NCI-H2081 (cell line): ENCODE results near the gene MOCS3.

Experiments
- DNase-seq, 2 experiments: peaks; one replicate each; lab custom pipeline; 2025; lab: John Stamatoyannopoulos, UW

The MOCS3 gene, protein sequence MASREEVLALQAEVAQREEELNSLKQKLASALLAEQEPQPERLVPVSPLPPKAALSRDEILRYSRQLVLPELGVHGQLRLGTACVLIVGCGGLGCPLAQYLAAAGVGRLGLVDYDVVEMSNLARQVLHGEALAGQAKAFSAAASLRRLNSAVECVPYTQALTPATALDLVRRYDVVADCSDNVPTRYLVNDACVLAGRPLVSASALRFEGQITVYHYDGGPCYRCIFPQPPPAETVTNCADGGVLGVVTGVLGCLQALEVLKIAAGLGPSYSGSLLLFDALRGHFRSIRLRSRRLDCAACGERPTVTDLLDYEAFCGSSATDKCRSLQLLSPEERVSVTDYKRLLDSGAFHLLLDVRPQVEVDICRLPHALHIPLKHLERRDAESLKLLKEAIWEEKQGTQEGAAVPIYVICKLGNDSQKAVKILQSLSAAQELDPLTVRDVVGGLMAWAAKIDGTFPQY

GRCh38 chr20:50958615-50959542, at the start of gene MOCS3:
TSS of gene MOCS3 (plus strand) at chr20:50958818. CDS start at chr20:50958843, 25 bp downstream.
- peak; percentile 89 to 93 for DNase-seq

DNA sequence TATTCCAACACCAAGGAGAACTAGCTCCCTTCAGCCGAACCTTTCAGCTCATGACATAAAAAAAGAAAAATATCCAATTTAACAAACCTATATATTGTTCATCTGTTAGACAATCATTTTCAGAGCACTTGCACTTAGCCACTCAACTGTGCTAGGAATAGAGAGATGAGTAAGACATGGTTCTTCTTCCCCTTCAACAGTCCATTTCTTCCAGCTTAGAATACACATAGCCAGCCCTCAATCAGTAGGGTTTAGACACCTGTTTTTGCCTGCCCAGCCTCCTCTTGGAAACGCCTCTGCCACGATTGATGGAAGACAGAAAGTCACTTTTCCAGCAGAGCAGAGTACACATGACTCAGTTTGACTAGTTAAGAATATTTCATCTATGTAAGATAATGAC, 49.2 kb upstream of the MOCS3 start:
- no peak for DNase-seq

- no peak for DNase-seq
Observed at GRCh38 chr20:50911030-50911429, 47.6 kb upstream of the MOCS3 start.

GRCh38 chr20:50911716-50912115, 46.9 kb upstream of the MOCS3 start:
- no peak for DNase-seq

DNA sequence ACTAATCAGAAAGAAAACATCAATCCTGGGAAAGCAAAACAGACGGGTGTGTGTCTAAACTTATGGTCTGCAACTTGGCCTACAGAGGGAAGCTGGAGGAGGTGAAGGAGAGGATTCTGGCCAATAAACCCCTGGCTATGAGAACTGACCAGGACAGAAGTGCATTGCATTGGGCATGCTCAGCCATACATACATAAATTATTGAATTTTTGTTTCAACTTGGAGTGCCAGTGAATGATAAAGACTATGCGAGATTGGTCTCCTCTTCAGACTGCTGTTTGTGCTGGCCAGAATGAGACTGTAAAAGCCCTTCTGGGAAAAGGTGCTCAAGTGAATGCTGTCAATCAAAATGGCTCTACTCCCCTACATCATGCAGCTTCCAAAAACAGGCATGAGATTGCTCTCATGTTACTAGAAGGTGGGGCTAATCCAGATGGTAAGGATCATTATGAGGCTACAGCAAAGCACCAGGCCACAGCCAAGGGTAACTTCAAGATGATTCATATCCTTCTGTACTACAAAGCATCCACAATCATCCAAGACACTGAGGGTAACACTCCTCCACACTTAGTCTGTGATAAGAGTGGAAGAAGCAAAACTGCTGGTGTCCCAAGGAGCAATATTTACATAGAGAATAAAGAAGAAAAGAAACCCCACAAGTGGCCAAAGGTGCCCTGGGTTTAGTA, 44.8 kb upstream of the MOCS3 start:
- no peak for DNase-seq

DNA sequence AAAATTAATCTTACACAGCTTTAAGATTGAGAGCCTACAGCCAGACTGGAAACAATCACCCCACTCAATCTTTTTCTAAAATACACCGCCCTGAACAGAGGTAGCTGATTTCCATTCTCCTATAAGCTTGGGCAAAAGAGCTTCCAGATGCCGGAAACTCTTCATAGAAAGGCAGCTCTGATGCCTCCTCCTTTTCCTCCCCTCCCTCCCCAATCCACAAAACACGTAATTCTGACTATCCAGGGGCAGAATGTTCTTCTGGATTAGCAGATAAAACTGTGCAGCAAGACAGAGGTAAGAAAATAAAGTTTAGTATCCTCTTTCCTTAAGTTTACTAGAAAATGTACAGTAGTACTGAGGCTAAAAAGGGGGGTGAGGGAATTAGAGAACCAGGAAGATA, 43.2 kb upstream of the MOCS3 start:
- DNase-seq = no peak

- DNase-seq = no peak
Observed at GRCh38 chr20:50916257-50916656, 42.4 kb upstream of the MOCS3 start.

GRCh38 chr20:50916934-50917333, 41.7 kb upstream of the MOCS3 start:
- no peak for DNase-seq

DNA sequence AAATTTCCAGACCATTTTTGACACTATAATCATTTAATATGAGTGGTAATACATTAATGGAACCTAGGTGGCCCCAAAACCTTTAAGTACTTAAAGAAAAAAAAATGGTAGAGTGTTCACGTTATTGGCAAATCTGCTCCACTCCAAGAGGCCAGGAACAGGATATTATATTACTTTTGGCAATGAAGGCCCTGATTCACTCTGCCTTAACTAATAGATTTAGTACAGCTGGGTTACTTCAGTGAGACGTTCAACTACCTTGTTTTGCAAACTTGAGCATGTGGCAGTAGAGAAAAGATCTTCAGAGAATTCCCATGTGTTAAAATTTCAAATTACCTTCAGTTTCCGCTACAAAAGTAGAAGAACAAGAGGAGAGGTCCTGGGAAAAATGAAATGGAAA, 40.2 kb upstream of the MOCS3 start:
- DNase-seq = no peak

- DNase-seq = no peak
Observed at GRCh38 chr20:50919567-50919966, 39.1 kb upstream of the MOCS3 start.

- no peak for DNase-seq
Observed at GRCh38 chr20:50920997-50921396, 37.6 kb upstream of the MOCS3 start.

DNA sequence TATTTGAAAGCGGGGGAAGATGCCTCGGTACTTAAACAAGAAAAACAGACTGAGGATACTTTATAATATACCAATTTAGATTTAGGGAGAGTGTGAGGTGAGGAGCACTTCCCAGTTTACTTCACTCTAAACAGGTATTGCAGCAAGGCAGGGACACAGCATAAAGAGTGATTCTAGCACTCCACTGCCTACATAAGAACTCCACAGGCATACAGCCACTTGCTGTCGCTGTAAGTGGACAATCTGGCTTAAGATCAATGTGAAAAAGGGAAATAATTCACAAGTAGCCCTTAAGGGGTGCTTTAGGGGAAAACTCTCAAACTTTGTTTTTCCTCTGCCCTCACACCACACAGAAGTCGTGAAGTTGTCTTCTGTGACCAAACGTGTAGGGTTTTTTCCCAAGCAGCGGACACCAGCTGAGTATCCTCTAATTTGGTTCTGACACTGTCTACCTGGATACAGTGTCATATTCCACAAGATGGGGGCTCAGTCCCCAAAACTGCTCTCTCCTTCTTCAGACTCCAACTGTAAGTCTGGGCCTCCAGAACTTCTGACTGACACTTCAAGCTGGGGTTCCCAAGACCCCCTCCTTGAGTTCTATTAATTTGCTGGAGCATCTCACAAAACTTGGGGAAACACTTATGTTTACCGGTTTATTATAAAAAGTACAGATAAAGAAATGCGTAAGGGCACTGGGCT, 36.7 kb upstream of the MOCS3 start:
- no peak for DNase-seq

GRCh38 chr20:50924261-50924920, 34.2 kb upstream of the MOCS3 start:
- no peak for DNase-seq

DNA sequence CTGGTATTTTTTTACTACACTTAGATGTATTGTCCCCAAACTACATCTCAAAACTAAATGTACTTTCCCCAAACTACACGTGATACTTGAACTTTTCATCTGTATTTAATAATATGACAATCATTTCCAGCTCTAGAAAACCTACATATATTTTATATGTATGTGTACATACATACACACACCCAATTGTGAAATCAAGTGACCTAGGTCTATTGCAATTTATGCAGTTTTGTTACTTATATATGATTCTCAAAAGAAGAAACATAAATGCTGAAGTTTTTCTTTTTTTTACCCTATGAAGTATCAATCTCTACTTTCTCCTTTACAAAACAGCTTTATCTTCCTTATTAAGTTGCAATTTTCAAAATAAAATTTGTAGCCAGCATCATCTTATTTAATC, 32.1 kb upstream of the MOCS3 start:
- no peak for DNase-seq

DNA sequence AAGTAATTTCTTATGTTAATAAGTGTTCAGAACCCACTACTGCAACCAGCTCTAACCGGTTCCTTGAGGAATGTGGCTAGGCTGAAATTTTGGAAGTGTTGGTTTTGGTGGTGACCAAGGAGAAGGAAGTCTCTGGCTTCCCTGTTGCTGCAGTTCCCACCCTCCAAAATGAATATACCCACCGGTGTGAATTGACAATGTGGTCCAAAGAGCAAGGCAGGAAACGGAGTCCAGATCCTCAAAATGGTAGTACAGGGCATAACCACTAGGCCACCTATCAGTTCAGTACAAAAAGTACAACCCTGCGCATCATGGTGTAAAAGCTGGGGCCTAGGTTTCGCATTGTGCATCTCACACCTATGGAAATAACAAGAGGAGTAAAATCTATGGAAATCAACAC, 30.1 kb upstream of the MOCS3 start:
- DNase-seq = no peak

DNA sequence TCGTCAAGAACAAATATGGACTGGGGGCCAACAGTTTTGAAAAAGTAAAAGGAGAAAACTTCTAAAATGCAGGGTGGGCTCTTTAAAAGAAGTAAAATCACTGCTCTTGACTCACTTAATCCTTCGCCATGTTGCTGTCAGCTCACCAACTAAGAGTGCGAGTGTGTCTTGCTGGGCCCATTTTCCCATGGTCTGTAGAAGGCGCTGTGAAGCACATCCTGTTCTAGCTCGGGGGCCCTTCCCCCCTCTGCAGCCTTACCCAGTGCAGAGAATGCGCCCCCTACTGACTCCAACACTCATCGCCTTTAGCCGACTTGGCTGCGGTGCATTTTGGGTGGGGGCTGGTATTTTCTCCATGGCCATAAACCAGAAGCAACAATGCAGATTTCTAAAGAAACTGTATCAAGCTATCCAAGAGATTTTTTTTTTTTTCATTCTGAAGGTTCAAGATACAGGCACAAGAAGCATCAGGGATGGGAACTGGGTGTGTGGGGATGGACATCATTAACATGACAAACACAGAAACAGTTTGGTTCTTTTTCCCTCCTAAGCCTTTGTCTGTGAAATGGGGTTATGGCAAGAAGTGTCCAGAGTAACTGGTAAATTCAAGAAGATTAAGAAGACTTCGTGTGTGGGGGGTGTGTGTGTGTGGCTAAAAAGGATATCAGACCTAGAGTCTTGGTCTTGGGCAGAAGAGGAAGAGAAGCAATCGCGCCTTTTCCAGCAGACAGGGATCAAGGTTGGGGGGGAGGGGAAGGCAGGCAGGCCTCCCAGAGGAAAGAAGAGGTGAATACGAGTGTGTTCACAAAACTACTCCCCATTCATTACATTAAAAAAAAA, 29.1 kb upstream of the MOCS3 start:
- peak; percentile 96 for DNase-seq

GRCh38 chr20:50930139-50930975, 28.3 kb upstream of the MOCS3 start:
- DNase-seq = peak in 1 of 2 experiments; percentile 12

DNA sequence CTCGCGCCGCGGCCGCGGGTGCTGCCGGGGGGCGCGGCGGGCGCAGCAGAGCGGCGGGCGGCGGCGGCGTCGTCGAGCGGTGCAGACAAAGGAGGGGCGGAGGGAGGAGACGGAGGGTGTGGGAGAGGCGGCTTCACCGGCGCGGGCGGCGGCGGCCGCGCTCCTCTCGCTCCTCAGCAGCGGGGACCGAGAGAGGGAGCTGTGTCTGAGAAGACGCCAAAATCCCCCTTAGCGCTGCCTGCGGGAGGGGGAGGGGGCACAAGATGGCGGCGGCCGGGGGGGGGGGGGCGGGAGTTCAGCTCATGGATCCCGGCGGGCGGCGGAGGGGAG, 27.7 kb upstream of the MOCS3 start:
- DNase-seq = no peak

DNA sequence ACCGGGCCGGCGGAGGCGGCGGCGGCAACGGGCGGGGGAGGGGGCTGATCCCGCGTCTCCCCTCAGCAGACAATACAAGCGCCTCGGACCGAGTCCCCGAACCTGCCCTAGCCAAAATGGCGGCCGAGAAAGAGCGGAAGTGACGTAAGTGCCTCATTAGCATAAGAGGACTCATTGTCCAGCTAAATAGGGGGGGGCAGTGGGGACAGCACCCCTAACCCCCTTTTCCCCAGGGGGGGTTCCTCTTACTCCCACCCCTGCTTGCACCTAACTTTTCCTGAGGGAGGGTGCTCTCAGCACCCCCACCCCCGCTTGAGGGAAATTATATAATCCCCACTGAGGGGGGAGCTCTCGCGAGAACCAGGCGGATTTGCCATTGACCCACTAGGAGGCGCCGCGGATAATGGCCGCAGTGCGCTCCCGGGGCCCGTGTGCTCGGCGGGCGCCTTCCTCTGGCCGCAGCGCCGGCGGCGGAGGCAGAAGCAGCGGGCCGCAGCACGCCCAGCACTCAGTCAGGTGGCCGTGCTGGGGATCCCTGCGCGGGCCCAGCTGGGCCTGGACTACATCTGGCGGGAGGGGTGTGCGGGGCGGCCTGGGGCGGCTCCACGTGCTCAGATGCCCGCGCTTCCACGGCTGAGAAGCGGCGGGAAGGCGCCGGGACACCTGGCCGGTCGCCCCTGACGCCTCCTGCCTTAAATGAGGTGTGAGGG, 27.2 kb upstream of the MOCS3 start, which contains the start of gene ADNP:
Gene ADNP (minus strand): TSS at position 132 of the 710 bp plus-strand sequence. CDS start 27,441 bp downstream, outside the sequence.
- DNase-seq = peak; percentile 92 to 94
